GM18907 (cell line): ENCODE results near the gene BRAP.
"Not testable (repeated sequence)": the region's sequence is repeated elsewhere in the genome, so short reads cannot be mapped to it uniquely, and the experiment has no call there.

Experiments used
- ATAC-seq: cut with Tn5 transposase; IDR thresholded peaks from one replicate; pipeline ENCODE4 v1.9.1; 2021; ENCODE audit warnings: mild to moderate bottlenecking, moderate library complexity; ENCODE audit not compliant: unreplicated experiment

Gene BRAP

DNA sequence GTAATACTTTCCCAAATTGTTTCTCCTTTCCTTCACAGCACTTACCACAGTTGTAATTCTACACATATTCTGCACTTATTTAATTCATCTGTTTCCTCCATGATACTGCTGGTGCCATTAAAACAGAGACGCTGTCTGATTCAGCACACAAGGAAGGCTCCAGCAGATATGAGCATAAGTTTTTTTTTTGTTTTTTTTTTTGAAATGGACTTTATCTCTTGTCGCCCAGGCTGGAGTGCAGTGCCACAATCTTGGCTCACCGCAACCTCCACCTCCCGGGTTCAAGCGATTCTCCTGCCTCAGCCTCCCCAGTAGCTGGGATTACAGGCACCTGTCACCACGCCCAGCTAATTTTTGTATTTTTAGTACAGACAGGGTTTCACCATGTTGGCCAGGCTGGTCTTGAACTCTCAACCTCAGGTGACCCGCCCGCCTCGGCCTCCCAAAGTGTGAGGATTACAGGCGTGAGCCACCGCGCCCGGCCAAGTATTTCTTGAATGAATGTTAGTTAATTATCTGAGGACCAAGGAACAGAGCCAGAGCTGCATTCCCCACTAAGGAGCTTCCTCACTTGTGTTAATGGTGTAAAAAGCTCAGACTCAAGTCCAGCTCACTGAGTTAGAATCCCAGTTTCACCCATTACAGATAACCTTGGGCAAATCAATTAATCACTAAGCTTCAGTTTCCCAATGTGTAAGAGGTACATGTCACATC is 1.1 kb downstream of the BRAP start:
- ATAC-seq = not testable (repeated sequence)

DNA sequence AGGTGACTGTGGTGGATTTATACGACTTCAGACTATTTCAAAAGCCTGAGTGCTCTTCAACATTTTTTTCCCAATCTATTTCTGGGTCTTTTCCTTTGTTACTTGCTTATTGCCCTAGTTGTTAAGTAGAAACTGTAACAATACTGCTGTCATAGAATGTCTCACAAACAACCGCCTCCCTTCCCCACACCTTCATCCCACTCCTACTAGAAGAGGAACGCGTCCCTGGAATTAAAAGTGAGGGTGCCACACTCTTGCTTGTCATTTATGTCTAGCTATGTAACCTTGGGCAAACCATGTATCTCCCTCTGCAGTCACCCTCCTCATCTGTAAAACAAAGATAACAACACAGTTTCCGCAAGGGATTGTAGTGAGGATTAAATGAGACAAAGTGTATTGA is 8.6 kb downstream of the BRAP start:
- no peak for ATAC-seq

DNA sequence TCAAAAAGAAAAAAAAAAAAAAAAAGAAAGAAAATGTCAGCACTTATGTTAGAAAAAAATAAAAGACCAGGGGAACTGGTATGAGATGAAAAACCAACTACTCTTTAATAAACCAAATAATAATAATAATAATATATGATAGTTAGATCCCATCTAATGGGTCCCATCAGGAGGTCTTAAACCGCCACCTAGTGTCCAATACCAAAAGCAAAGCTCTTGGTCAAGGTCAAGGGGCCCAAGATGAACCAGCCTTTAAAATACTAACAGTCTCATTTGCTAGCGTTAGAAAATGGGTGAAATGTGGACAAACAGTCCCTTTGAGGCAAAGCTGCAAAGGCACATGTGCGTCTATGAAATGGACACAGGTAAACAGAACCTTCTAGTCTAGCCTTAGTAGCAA is 12.3 kb downstream of the BRAP start:
- no peak for ATAC-seq

DNA sequence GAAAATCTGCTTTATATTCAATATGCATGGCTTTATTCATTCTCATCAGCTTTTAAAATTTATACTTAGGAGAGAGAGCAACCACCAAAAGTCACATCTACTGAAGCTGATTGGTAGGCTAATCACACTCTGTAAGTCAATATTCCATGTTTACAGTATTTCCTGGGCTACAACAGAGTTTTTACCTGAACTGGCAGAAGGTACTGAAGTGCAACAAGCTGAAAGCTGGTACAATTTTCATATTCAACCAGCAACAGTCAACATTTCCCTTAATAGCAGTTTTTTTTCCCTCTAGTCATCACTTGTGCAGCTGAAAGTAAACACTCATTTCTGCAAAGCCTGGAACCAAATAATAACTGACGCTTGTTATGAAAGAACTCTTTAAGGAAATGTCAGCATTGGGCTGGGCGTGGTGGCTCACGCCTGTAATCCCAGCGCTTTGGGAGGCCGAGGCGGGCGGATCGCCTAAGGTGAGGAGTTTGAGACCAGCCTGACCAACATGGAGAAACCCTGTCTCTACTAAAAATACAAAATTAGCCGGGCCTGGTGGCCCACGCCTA is 12.9 kb downstream of the BRAP start:
- ATAC-seq = no peak

DNA sequence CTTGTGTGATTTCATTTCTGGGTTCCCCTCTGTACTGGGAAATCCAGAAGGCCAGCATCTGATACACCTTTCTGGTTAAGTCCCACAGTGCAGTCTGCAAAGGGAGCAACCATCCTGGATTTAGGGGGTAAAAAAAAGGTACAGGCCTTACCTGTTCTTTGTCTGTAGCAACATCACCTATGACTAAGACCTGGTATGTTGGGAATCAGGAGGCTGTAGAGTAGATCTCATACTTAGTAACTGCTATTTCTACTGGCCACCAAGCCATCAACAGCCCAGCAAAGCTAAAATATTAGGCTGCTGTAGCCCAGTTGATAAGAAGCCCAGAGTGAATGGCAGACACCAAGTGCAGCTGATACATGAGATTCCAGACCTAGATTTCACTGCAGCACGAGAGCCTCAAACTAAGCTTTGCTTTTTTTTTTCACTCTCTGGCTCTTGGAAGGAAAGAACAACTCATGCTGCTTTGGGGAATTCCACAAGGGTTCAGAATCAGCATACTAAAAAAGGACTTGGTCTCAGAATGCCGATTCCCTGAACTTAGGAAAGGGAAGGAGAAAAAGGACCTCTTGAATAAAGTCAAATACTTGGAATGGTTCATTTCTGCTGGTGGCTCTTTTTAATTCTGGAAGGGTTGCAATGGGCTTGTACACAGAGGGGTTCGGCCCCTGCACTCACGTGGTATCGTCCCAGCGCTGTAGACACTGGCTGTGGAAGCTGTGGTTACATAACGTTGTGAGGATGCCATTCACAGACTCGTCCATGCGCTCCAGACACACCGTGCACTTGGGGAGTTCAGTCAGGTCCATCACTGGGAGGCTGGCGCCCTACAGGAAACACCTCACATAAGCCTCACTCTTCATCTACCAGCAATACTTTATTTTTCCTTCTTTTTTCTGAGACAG is 20.5 kb downstream of the BRAP start:
- no peak for ATAC-seq

DNA sequence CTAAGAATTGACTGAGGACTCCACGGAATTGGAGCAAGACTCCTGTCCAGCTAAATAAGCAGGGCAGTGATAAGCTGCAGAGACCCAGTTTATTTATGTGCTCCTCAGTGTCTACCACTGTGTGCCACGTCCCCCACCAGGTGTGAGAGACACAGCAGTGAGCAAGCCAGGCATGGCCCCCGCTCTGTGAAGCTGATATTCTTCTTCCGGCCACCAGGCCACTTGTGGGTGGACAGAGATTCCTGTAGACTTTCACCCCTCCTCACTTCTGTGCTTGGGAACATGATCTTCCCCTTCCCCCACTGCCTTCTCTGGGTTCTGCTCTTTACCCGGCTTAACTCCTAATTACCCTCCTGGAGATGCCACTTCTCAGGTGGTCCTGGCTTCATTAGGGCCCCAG is 21.3 kb downstream of the BRAP start:
- ATAC-seq = no peak

DNA sequence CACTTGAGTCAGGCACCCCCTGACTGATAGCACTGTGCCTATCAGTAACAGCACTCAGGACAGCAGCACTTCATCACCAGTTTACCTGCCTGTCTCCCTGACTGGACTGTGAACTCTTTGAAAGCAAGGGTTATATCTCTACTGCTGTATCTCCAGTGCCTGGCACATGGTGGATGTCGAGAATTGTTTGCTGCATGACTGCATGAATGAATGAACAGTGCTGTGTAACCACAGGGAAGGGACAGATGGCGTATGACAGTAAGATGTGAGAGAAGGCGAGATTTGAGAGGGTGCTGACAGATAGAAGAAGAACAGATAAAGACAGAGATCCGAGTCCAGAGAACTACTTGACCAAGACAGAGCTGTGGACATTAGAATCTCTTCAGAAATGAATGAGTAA is 29.7 kb downstream of the BRAP start:
- ATAC-seq = no peak

DNA sequence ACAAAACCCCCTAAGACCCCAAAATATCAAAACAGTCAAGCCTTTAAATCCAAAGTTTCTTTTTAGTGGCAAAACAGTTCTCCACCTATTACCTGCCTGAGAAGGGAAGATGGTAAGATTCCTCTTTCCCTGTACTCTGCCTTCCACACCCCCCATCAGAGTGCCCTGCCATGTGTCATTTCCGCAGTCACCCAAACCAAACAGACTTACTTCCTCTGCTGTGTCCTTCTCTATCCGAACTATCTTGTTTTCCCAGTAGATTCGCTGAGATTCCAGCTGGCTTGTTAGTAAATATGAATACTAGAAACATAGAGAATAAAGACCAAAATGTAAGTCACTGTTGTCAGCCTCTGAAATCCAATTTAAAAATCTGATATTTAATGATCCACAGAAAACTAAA is 30.4 kb downstream of the BRAP start:
- ATAC-seq = no peak

DNA sequence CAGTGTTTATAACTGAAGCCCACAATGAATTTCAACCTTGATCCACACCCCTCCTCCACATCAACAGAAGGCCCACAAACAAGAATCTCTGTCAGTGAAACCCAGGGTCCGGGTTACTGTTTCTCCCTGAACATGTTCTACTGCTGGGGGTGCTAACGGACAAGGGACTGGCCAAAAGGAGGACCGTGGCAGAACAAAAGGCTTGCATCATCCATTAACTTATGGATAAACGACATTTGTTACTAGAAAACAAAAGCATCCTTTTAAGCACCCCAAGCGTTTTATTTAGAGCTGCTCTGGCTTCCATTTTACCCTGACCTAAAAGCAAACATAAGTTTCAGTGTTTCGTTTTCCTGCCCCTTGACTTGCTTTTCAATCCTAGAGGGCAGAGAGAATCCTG is 32.2 kb downstream of the BRAP start:
- no peak for ATAC-seq

DNA sequence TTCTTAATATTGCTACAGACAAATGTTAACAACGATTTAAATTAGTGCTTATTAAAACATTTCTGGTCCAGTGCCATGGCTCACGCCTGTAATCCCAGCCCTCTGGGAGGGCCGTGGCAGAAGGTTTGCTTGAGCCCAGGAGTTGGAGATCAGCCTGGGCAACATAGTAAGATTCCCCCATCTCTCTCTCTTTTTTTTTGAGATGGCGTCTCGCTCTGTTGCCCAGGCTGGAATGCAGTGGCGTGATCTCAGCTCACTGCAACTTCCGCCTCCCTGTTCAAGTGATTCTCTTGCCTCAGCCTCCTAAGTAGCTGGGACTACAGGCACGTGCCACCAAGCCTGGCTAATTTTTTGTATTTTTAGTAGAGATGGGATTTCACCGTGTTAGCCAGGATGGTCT is 33.2 kb downstream of the BRAP start:
- not testable (repeated sequence) for ATAC-seq

DNA sequence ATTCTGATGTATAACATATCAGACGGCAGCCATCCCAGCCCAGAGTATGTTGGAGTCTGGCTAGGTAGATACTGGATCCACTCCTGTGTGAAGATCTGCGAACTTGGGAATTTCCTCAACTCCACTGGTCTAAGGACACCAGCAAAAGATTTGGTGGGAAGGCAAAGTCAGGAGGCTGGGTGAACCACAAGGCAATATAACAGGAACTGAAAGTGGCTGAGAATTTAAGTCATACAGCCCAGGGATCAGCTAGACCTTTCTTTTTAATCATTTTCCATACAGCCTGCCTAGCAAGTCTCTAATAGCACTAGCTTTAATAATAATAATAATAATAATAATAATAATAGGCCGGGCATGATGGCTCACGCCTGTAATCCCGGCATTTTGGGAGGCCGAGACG is 34.8 kb downstream of the BRAP start:
- no peak for ATAC-seq

DNA sequence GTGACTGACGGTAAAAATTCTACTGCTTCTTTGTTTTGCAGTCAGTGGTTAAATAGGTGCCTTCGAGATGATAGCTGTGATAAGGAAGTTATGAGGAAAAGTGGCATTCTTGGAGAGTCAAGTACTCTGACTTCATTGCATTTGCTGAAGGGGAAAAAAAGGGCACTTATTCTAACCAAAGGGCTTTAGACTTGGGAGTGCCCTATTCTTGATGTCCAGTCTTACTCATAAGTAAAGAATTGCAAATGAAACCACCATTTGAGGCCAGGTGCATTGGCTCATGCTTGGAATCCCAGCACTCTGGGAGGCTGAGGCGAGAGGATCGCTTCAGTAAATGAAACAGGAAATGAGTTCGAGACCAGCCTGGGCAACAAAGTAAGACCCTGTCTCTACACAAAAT is 40.3 kb downstream of the BRAP start:
- ATAC-seq = no peak

DNA sequence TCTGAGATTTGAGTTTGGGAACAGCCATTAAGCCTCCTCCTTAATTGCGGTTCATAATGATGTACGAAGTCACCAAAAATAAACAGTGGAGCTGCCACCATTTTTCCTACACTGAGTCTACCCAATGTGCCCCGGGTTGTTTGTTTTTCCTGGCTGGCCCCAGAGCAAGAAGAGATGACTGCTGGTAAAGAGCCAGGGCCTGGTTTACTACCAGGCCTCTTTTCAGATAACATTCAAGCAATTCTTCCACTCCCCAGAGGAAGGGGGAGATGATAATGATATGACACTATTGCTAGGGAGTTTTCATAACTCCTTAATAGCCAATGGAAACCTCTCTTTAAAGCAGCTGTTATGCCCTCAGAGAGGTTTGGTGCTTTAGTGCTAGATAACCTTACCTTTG is 42.3 kb downstream of the BRAP start:
- ATAC-seq = no peak

DNA sequence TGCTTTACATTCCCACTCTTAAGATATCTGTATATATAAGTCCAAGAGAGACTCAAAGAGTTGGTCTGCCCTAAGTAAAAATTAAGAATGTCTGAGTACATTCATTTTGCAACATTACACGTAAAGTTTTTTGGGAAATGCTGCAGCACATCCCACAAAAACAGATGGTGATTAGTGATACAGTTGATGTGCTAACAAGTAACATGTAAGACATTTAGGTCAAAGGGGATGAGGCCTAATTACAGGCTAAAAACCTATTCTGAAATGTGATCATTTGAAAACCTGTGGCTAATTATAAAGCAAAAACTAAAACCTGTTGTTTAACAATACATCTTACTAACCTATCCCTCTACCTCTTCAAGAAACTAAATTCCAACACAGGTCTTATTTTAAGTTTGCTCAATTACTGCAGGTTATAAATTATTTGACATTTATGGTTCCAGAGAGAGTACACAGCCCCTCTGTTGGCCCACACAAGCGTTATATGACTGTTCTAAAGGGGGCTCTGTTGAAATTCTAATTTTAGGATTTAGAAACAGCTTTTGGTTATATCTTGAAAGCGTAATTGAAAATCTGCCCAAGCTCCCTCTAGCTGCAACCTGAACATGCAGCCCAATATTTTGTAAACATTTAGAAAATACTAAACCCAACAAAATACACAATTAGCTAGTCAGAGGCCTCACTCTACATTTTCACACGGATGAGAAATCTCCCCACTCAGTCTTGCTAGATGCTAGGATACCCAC is 42.9 kb downstream of the BRAP start:
- no peak for ATAC-seq

DNA sequence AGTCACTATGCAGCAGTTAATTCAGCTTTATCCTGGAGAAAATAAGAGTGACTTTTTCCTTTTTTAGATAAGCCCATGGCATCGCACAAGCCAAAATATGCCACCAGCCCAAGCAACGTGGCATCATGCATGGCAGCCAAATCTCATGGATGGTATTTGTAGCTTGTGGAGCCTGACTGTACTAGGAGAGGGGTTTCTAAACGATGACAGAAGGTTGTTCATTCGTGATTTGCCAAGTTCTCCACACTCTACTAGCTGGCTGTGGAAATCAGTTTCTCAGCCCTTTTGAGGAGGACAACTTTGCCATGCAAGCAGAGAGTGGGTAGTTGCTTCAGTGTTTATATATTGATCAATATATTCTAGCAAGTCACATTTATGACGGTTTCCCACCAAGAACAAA is 45.2 kb downstream of the BRAP start:
- ATAC-seq = no peak

DNA sequence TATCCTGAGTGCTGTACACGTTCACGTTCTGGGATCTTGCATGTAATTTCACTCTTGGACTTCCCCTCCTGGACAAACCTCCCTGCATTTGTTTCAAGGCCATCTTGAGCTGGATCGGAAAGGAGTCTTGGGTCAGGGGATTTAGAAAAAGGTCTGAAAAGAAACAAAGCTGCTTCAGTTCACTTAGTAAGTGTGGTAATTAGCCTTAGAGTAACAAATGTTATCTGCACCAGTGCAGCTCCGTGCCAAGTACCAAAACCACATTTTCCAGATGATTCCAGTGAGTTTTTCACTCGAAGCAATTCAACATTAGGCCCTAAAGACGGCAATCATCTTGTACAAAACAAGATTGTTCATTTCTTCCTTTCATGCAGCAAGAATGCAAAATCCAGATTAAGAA is 47.2 kb downstream of the BRAP start:
- ATAC-seq = no peak

DNA sequence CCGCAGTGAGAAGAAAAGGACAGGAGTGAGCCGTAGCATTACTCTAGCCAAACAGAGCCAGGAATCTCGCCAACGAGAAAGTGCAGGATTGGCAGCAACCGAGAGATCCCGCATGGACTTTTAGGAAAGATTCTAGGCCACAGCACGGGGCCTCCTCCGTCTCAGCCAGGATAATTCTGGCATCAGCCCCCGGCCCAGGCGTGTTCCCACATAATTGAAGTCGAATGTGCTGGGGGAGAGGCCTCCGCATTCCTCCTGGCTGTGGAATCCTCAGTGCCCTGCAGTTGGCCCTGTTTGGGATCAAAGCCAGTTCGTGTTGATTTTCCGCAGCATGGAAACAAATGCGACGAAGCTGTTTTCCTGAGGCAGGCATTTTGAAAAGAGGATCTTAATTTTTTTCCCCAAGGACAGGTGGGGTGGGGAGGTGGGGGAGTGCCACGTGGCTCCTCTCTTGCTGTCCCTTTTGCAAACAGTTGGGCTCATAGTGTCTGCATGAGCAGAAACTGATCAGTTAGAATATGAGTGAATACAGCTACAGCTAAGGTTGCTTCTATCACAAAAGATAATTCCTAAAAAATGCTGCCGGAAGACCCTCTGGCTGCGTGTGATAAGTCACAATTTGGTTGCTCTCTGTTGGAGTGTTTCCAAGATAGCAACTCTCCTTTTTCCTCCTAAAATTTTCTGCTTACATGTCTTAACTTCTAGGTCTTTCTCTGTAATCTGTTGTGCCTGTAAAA is 49.4 kb downstream of the BRAP start:
- no peak for ATAC-seq

DNA sequence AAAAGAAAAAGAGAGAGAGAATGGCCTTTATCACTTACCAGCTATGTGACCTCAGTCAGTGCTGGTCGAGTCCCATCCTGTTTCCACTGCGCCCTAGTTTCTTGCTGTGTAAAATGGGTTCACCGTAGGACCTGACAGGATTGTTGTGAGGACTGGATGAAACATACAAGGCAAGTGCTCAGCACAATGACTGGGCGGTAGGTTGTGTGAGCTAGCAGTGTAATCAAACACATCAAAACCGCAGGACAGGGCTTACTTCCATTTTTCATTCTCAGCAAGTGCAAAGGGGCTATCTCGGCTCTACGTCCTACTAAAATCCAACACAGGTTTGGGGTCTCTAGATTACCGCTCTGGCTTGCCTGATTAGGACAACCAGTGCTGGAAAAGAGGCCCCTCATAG is 50.2 kb downstream of the BRAP start:
- ATAC-seq = no peak

DNA sequence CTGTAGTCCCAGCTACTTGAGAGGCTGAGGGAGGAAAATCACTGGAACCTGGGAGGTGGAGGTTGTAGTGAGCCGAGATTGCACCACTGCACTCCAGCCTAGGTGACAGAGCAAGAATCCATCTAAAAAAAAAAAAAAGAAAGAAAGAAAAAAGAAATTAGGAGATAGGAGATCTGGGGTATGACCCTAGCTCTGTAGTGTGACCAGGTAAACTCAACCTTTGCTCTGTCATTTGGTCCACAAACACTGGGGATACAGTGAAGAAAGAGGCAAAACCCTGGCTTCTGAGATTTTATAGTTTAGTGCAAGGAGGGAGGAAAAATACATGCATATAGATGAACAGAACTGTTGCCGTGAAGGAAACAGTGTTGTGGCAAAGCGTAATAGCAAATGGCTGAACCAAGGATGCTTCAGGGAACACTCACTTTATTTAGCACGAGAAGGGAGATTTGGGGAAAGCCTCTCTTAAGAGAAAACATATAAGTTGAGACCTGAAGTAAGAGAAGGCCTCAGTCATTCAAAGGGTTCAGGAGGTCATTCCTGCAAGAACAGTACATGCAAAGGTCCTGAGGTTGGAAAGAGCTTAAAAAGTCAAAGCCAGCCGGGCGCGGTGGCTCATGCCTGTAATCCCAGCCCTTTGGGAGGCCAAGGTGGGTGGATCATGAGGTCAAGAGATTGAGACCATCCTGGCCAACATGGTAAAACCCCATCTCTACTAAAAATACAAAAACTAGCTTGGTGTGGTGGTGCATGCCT is 57.1 kb downstream of the BRAP start:
- no peak for ATAC-seq

DNA sequence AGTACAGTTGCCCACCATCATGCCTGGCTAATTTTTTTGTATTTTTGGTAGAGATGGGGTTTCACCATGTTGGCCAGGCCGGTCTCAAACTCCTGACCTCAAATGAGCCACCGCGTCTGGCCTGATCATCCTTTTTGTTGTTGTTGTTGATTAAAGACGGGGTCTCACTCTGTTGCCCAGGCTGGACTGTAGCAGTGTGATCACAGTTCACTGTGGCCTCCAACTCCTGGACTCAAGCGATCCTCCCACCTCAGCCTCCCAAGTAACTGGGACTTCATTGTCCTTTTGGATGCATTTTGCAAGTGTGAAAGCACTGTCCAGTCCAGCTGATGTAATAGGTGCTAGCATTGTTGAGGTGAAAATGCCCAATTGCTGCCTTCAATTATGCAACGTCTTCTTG is 59.5 kb downstream of the BRAP start:
- ATAC-seq = no peak
